Measurements from ENCODE around the gene APMAP.

Gene APMAP

DNA sequence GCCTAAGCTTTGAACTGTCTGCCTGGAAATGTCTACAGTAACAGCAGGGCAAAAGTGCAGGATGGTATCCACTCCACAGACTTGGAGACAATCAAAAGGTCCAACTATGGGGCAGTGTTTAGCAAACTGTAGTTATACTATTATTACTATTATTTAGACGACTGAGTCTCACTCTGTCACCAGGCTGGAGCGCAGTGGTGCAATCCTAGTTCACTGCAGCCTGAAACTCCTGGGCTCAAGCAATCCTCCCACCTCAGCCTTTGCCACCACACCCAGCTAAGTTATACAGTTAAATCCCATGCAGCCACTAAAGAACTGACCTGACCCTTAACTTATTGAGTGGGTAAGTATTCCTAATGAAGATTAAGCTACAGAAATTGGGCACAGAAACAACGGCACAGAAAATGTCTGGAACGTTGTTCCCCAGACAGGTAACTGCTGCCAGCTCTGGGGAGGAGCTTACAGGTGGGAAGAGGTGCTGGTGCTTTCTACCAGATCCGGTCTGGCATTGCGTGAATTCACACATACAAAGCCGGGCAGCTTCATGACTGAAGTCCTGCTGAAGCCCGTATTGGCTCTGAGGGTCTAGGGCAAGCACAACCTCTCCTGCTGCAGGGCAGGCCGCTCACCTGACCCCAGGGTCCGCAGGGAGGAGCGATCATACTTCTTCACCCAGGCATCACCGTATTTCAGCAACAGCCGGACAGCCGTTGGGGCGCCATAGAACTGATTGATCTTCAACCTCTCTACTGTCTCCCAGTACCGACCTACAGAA, 27.0 kb upstream of the APMAP start:
- TF ChIP-seq, protein P1, sequence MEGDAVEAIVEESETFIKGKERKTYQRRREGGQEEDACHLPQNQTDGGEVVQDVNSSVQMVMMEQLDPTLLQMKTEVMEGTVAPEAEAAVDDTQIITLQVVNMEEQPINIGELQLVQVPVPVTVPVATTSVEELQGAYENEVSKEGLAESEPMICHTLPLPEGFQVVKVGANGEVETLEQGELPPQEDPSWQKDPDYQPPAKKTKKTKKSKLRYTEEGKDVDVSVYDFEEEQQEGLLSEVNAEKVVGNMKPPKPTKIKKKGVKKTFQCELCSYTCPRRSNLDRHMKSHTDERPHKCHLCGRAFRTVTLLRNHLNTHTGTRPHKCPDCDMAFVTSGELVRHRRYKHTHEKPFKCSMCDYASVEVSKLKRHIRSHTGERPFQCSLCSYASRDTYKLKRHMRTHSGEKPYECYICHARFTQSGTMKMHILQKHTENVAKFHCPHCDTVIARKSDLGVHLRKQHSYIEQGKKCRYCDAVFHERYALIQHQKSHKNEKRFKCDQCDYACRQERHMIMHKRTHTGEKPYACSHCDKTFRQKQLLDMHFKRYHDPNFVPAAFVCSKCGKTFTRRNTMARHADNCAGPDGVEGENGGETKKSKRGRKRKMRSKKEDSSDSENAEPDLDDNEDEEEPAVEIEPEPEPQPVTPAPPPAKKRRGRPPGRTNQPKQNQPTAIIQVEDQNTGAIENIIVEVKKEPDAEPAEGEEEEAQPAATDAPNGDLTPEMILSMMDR (IDR thresholded peaks at IDR 0.05; ENCODE audit: extremely low read depth, insufficient read depth, missing control alignments) = no peak
- DNase-seq (ENCODE audit: low spot score) = no peak
- in situ Hi-C loops (cut with MboI; ENCODE audit: low pct_unique_long_range_greater_than_20kb, low sequenced_read_pairs, unreplicated experiment) = no loop called here

DNA sequence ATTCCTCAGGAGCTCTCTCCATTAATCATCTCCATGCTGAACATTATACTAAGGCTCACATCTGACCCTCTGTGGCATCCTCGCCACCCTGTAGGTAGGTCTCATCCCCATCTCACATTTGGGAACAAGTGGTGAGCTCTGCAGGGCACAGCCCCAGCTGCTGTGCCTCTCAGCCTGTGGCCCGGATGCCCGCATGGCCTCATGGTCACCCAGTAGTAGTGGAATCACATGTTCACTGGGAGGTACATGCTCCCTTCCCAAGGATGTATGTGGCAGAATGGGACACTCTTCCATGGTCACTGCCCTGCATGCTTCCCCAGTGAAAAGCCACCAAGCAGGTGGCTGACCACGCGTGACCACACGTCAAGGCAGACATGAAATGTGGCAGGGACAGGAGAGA, 26.3 kb upstream of the APMAP start:
- no peak for DNase-seq (ENCODE audit: low spot score)
- TF ChIP-seq, protein P1 (IDR thresholded peaks at IDR 0.05; ENCODE audit: extremely low read depth, insufficient read depth, missing control alignments) = no peak
- in situ Hi-C loops (cut with MboI; ENCODE audit: low pct_unique_long_range_greater_than_20kb, low sequenced_read_pairs, unreplicated experiment) = no loop called here

DNA sequence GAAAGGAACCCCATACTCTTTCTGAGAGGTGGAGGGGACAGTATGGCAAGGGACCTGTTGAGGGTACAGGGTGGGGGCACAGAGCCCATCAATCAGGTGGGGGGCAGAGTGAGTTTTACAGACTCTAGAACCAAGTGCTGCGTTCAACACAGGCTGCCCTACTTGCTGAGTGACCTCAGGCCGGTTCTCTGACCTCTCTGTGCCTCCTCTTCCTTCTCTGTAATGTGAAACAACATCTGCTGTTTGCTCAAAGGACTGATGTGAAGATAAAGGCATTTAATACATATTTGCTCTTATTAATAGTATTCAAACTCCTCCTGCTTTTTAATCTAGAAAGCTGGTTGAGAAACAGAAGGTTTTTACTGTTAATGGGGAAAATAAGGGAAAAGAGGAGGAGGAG, 25.9 kb upstream of the APMAP start:
- in situ Hi-C loops (cut with MboI; ENCODE audit: low pct_unique_long_range_greater_than_20kb, low sequenced_read_pairs, unreplicated experiment) = no loop called here
- TF ChIP-seq, protein P1 (IDR thresholded peaks at IDR 0.05; ENCODE audit: extremely low read depth, insufficient read depth, missing control alignments) = no peak

DNA sequence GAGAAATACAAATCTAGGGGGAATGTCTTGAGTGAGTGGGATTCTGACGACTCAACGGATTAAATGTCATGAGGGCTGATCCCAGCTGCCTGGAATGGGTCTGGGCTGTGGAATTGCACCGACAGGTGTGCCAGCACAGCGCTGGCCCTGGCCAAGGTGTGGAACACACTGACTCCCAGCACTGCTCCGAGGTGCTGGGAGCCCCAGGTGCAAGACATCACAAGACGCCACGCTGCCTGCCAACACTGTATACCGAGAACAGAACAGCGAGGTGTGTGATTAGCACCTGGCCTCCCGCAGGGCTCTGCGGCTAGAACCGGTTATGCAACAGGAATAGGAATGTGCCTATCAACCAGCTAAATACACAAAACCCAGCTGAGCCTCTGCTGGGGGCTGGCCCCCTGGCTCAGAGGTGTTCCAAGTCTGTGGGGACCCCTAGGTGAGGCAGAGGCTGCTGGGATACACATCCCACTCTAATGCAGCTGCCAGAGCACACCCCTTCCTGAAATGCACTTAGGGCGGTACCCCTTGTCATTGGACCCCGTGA, 24.8 kb upstream of the APMAP start:
- in situ Hi-C loops (cut with MboI; ENCODE audit: low pct_unique_long_range_greater_than_20kb, low sequenced_read_pairs, unreplicated experiment) = no loop called here
- no peak for DNase-seq (ENCODE audit: low spot score)

More for the DNA sequence above, 25.9 kb upstream of the APMAP start:
- DNase-seq (ENCODE audit: low spot score) = no peak

DNA sequence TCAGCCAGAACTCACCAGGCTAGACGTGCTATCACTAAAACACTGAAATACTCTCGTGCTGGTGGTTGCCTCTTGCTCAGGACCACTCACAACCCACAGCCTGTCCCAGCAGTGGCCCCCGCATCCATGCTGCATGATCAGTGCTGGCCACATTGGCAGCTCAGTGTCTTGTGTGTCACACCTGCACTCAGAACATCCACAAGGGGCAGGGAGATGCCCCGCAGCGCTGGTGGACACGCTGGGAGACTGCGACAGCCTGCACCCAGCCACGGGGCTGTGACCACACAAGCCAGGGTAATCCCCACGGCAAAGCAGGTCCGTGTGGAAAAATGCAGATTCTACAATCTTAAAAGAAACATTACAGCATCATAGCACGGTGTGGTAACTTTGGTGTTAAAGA, 23.9 kb upstream of the APMAP start:
- DNase-seq (ENCODE audit: low spot score) = no peak
- in situ Hi-C loops (cut with MboI; ENCODE audit: low pct_unique_long_range_greater_than_20kb, low sequenced_read_pairs, unreplicated experiment) = no loop called here
- TF ChIP-seq, protein P1 (IDR thresholded peaks at IDR 0.05; ENCODE audit: extremely low read depth, insufficient read depth, missing control alignments) = no peak

More for the DNA sequence above, 24.8 kb upstream of the APMAP start:
- TF ChIP-seq, protein P1 (IDR thresholded peaks at IDR 0.05; ENCODE audit: extremely low read depth, insufficient read depth, missing control alignments) = no peak

DNA sequence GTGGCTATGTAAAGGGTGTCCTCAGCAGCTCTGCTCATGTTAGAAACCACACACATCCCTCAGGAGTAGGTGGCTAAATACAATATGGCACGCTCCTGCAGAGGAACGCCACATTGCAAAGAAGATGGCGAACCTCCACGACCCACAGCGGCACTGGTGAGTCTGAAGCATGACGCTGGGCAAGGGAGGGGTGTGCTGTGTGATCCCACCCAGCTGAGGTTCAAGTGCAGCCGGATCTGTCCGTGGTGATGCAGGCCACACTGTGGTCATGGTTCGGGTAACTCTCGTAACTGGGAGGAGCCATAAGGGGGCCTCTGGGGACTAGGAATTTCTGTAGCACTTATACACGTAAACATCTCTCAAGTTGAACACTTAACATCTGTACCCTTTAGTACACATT, 23.4 kb upstream of the APMAP start:
- in situ Hi-C loops (cut with MboI; ENCODE audit: low pct_unique_long_range_greater_than_20kb, low sequenced_read_pairs, unreplicated experiment) = no loop called here
- TF ChIP-seq, protein P1 (IDR thresholded peaks at IDR 0.05; ENCODE audit: extremely low read depth, insufficient read depth, missing control alignments) = no peak
- DNase-seq (ENCODE audit: low spot score) = no peak
